ENCODE measurements around the gene SERPINA5.

SERPINA5 gene

GRCh38 chr14:94584591-94585280 lies 3.5 kb downstream of the SERPINA5 start:
- peak; percentile 67 for DNase-seq (ENCODE audit: low read depth)
- no peak for TF ChIP-seq CTCF (IDR thresholded peaks at IDR 0.05; ENCODE audit: low read length, missing control alignments)
- H3K4me3 ChIP-seq (replicated peaks; ENCODE audit: low read depth, low read length), result no peak overlapping the region

GRCh38 chr14:94586635-94587034 lies 5.4 kb downstream of the SERPINA5 start:
- no peak for DNase-seq (ENCODE audit: low read depth)
- H3K4me3 ChIP-seq (replicated peaks; ENCODE audit: low read depth, low read length), result no peak overlapping the region
- no peak for TF ChIP-seq CTCF (IDR thresholded peaks at IDR 0.05; ENCODE audit: low read length, missing control alignments)

- no peak overlapping the region for H3K4me3 ChIP-seq (replicated peaks; ENCODE audit: low read depth, low read length)
- no peak for TF ChIP-seq CTCF (IDR thresholded peaks at IDR 0.05; ENCODE audit: low read length, missing control alignments)
These were observed 7.1 kb downstream of the SERPINA5 start for GRCh38 chr14:94588311-94588710.

GRCh38 chr14:94591073-94591472 lies 9.8 kb downstream of the SERPINA5 start:
- H3K4me3 ChIP-seq (replicated peaks; ENCODE audit: low read depth, low read length), result no peak overlapping the region
- no peak for TF ChIP-seq CTCF (IDR thresholded peaks at IDR 0.05; ENCODE audit: low read length, missing control alignments)
- no peak for DNase-seq (ENCODE audit: low read depth)

More at GRCh38 chr14:94588311-94588710, 7.1 kb downstream of the SERPINA5 start:
- no peak for DNase-seq (ENCODE audit: low read depth)

GRCh38 chr14:94591871-94592270 lies 10.6 kb downstream of the SERPINA5 start:
- DNase-seq (ENCODE audit: low read depth), result no peak
- no peak for TF ChIP-seq CTCF (IDR thresholded peaks at IDR 0.05; ENCODE audit: low read length, missing control alignments)
- no peak overlapping the region for H3K4me3 ChIP-seq (replicated peaks; ENCODE audit: low read depth, low read length)

GRCh38 chr14:94592457-94592856 lies 11.2 kb downstream of the SERPINA5 start:
- H3K4me3 ChIP-seq (replicated peaks; ENCODE audit: low read depth, low read length), result no peak overlapping the region
- no peak for DNase-seq (ENCODE audit: low read depth)
- no peak for TF ChIP-seq CTCF (IDR thresholded peaks at IDR 0.05; ENCODE audit: low read length, missing control alignments)

- no peak for TF ChIP-seq CTCF (IDR thresholded peaks at IDR 0.05; ENCODE audit: low read length, missing control alignments)
- H3K4me3 ChIP-seq (replicated peaks; ENCODE audit: low read depth, low read length), result no peak overlapping the region
- no peak for DNase-seq (ENCODE audit: low read depth)
These were observed 12.1 kb downstream of the SERPINA5 start for GRCh38 chr14:94593376-94593748.
